K562 (cell line): ENCODE data around the gene COL20A1.

Experiments used
- BRF2 ChIP-seq: IDR thresholded peaks from 3 replicates; pipeline ENCODE4 v1.6.1; 2011; ENCODE audit warnings: borderline replicate concordance, mild to moderate bottlenecking; ENCODE audit not compliant: insufficient read length, insufficient read depth
- CTCF ChIP-seq, 3 experiments: IDR thresholded peaks in 2 of 3; conservative IDR thresholded peaks in 1 of 3; 2 replicates each; pipeline ENCODE4 v1.5.1; 2011 to 2012; ENCODE audit warnings: low read length in 3 of 3, mild to moderate bottlenecking in 3 of 3, control low read depth in 2 of 3, improper control_type of control experiment in 1 of 3, inconsistent platforms in 1 of 3, low read depth in 1 of 3, mixed read lengths in 1 of 3, moderate library complexity in 1 of 3; ENCODE audit not compliant: insufficient read depth in 2 of 3
- KLF10 ChIP-seq: fragments of 250-450 bp; sonication (Bioruptor Pico); IDR thresholded peaks from 2 replicates; pipeline ENCODE4 v1.6.1; 2021; ENCODE audit warnings: matching md5 sums
- RAD21 ChIP-seq, 2 experiments: fragments of 250-450 bp in 1 of 2; fragments of 450-650 bp in 1 of 2; sonication (Bioruptor Pico) in 1 of 2; formaldehyde crosslinking in 1 of 2; IDR thresholded peaks in 1 of 2; conservative IDR thresholded peaks in 1 of 2; 2 replicates each; pipeline versions ENCODE4 v1.4.0 to v1.8.0; 2020 to 2022; ENCODE audit warnings: mild to moderate bottlenecking in 2 of 2, moderate library complexity in 1 of 2
- STAT6 ChIP-seq: sonication (generic); formaldehyde crosslinking; IDR thresholded peaks from 2 replicates; pipeline ENCODE4 v1.8.1; 2023; ENCODE audit warnings: mild to moderate bottlenecking, missing genetic modification reagents
- ZNF143 ChIP-seq: sonication (generic); formaldehyde crosslinking; IDR thresholded peaks from 2 replicates; pipeline ENCODE4 v1.9.0; 2022; ENCODE audit warnings: mild to moderate bottlenecking, missing genetic modification reagents
- ZNF408 ChIP-seq: fragments of 250-450 bp; sonication (Bioruptor Pico); IDR thresholded peaks from 2 replicates; pipeline ENCODE4 v1.4.0; 2020; ENCODE audit warnings: low read depth, mild to moderate bottlenecking, moderate library complexity
- ZNF583 ChIP-seq: fragments of 250-450 bp; sonication (Bioruptor Pico); IDR thresholded peaks from 2 replicates; pipeline ENCODE4 v1.4.0; 2020

- TF ChIP-seq BRF2 (no peak), STAT6 (no peak), CTCF (IDR thresholded peaks at IDR 0.05 in 2 of 3, conservative IDR thresholded peaks at IDR 0.05 in 1 of 3; ENCODE audit: insufficient read depth in 2 of 3, low read depth in 1 of 3, low read length in 3 of 3) (no peak), RAD21 (CRISPR knock-in tag; conservative IDR thresholded peaks at IDR 0.05 in 1 of 2, IDR thresholded peaks at IDR 0.05 in 1 of 2) (no peak), ZNF408 (CRISPR knock-in tag) (no peak), ZNF143 (CRISPR knock-in tag) (no peak), ZNF583 (CRISPR knock-in tag) (no peak), KLF10 (CRISPR knock-in tag) (no peak)
Measured at GRCh38 chr20:63333241-63333836, 40.4 kb downstream of the COL20A1 start.
